MG63 (cell line): ENCODE measurements around the gene TRIM44. TPM values are rescaled to one million over a fixed set of nuclear protein-coding genes. Genes with fewer than 3 reads are reported as not detected.
"Not testable (repeated sequence)": the region's sequence is repeated elsewhere in the genome, so short reads cannot be mapped to it uniquely, and the experiment has no call there.

Experiments used
- DNase-seq: peaks from one replicate; pipeline ENCODE4 v3.0.0-alpha.2; 2020
- H3K27me3 ChIP-seq: fragments of 250-450 bp; sonication (Bioruptor Pico); 2 replicates; pipeline ENCODE4 v1.5.1; 2020; ENCODE audit warnings: mild to moderate bottlenecking, moderate library complexity
- H3K36me3 ChIP-seq: fragments of 250-450 bp; sonication (Bioruptor Pico); 2 replicates; pipeline ENCODE4 v1.5.1; 2020; ENCODE audit warnings: mild to moderate bottlenecking, moderate library complexity
- H3K4me3 ChIP-seq: fragments of 250-450 bp; sonication (Bioruptor Pico); 2 replicates; pipeline ENCODE4 v1.5.1; 2020; ENCODE audit warnings: mild to moderate bottlenecking, moderate library complexity
- H3K9me3 ChIP-seq: fragments of 250-450 bp; sonication (Bioruptor Pico); 2 replicates; pipeline ENCODE4 v1.5.1; 2020; ENCODE audit warnings: mild to moderate bottlenecking, moderate library complexity
- total RNA-seq: library from RNA; depleted of rRNA; stranded (reverse); fragments of >200 nt; shearing (Covaris generic); gene quantifications from 2 replicates; pipeline ENCODE4 v1.2.3, GENCODE V29; 2014; ENCODE audit warnings: low replicate concordance

The TRIM44 gene
- total RNA-seq, 1 experiment from 2014 or later: 13.0 TPM

GRCh38 chr11:35750981-35751663 is 88.5 kb downstream of the TRIM44 start:
- H3K9me3 ChIP-seq: peaks cover 5% of the 10 kb centered on the region; the same call in 1 of the 2 replicates
- DNase-seq: no peak
- no peaks in the 10 kb centered on the region for H3K27me3 ChIP-seq
- no peak overlapping the region for H3K4me3 ChIP-seq
- H3K36me3 ChIP-seq: peaks cover 7% of the 10 kb centered on the region

GRCh38 chr11:35751664-35752061 is 89.1 kb downstream of the TRIM44 start:
- Histone ChIP-seq H3K27me3 (no peaks in the 10 kb centered on the region), H3K9me3 (peaks cover 5% of the 10 kb centered on the region; the same call in 1 of the 2 replicates), H3K36me3 (peaks cover 8% of the 10 kb centered on the region), H3K4me3 (no peak overlapping the region)
- DNase-seq: no peak

- no peaks in the 10 kb centered on the region for H3K27me3 ChIP-seq
- DNase-seq: no peak
- H3K4me3 ChIP-seq: no peak overlapping the region
- peaks cover 5% of the 10 kb centered on the region; the same call in 1 of the 2 replicates for H3K9me3 ChIP-seq
- peaks cover 12% of the 10 kb centered on the region for H3K36me3 ChIP-seq
Observed at GRCh38 chr11:35752115-35752514, 89.5 kb downstream of the TRIM44 start.

GRCh38 chr11:35753573-35753972 is 91.0 kb downstream of the TRIM44 start:
- not testable (repeated sequence) for H3K27me3 ChIP-seq, H3K4me3 ChIP-seq, H3K36me3 ChIP-seq, H3K9me3 ChIP-seq, DNase-seq

GRCh38 chr11:35759951-35760350 is 97.4 kb downstream of the TRIM44 start:
- not testable (repeated sequence) for H3K9me3 ChIP-seq, H3K4me3 ChIP-seq

GRCh38 chr11:35761899-35762298 is 99.3 kb downstream of the TRIM44 start:
- Histone ChIP-seq H3K27me3 (no peaks in the 10 kb centered on the region), H3K4me3 (no peak overlapping the region), H3K36me3 (peaks cover 7% of the 10 kb centered on the region), H3K9me3 (peaks cover 2% of the 10 kb centered on the region; the same call in 1 of the 2 replicates)
- no peak for DNase-seq

More at GRCh38 chr11:35759951-35760350, 97.4 kb downstream of the TRIM44 start:
- H3K36me3 ChIP-seq, DNase-seq, H3K27me3 ChIP-seq: not testable (repeated sequence)

GRCh38 chr11:35763301-35763700 is 100.7 kb downstream of the TRIM44 start:
- Histone ChIP-seq H3K9me3 (no peaks in the 10 kb centered on the region), H3K4me3 (no peak overlapping the region), H3K27me3 (no peaks in the 10 kb centered on the region), H3K36me3 (peaks cover 5% of the 10 kb centered on the region)
- DNase-seq: no peak

GRCh38 chr11:35763765-35764164 is 101.2 kb downstream of the TRIM44 start:
- no peaks in the 10 kb centered on the region for H3K9me3 ChIP-seq
- peaks cover 4% of the 10 kb centered on the region for H3K36me3 ChIP-seq
- no peak for DNase-seq
- no peaks in the 10 kb centered on the region for H3K27me3 ChIP-seq
- H3K4me3 ChIP-seq: no peak overlapping the region

GRCh38 chr11:35764417-35764816 is 101.8 kb downstream of the TRIM44 start:
- Histone ChIP-seq H3K36me3 (peaks cover 6% of the 10 kb centered on the region), H3K27me3 (no peaks in the 10 kb centered on the region), H3K4me3 (no peak overlapping the region), H3K9me3 (no peaks in the 10 kb centered on the region)
- DNase-seq: no peak

GRCh38 chr11:35765211-35765610 is 102.6 kb downstream of the TRIM44 start:
- Histone ChIP-seq H3K27me3 (no peaks in the 10 kb centered on the region), H3K9me3 (0 out of 2 replicates have a peak, but pooled peaks cover 4% of the 10 kb centered on the region), H3K4me3 (no peak overlapping the region), H3K36me3 (peaks cover 6% of the 10 kb centered on the region)
- no peak for DNase-seq

GRCh38 chr11:35766651-35767050 is 104.1 kb downstream of the TRIM44 start:
- no peak overlapping the region for H3K4me3 ChIP-seq
- no peak for DNase-seq
- H3K27me3 ChIP-seq: no peaks in the 10 kb centered on the region
- peaks cover 6% of the 10 kb centered on the region for H3K36me3 ChIP-seq
- peaks cover 4% of the 10 kb centered on the region; the same call in 1 of the 2 replicates for H3K9me3 ChIP-seq

- H3K4me3 ChIP-seq, DNase-seq, H3K27me3 ChIP-seq, H3K36me3 ChIP-seq: not testable (repeated sequence)
- peaks cover 21% of the 10 kb centered on the region for H3K9me3 ChIP-seq
Observed at GRCh38 chr11:35770425-35770824, 107.8 kb downstream of the TRIM44 start.

GRCh38 chr11:35771722-35772121 is 109.1 kb downstream of the TRIM44 start:
- H3K27me3 ChIP-seq: no peaks in the 10 kb centered on the region
- H3K4me3 ChIP-seq: no peak overlapping the region
- DNase-seq: no peak
- H3K36me3 ChIP-seq: peaks cover 3% of the 10 kb centered on the region; the same call in 1 of the 2 replicates
- H3K9me3 ChIP-seq: peaks cover 23% of the 10 kb centered on the region

- not testable (repeated sequence) for H3K27me3 ChIP-seq, DNase-seq, H3K4me3 ChIP-seq, H3K36me3 ChIP-seq
- H3K9me3 ChIP-seq: peaks cover 38% of the 10 kb centered on the region
Observed at GRCh38 chr11:35777241-35777640, 114.7 kb downstream of the TRIM44 start.

GRCh38 chr11:35778943-35779342 is 116.4 kb downstream of the TRIM44 start:
- not testable (repeated sequence) for DNase-seq

GRCh38 chr11:35779409-35779808 is 116.8 kb downstream of the TRIM44 start:
- H3K9me3 ChIP-seq: peaks cover 30% of the 10 kb centered on the region
- peaks cover 5% of the 10 kb centered on the region for H3K36me3 ChIP-seq
- no peaks in the 10 kb centered on the region for H3K27me3 ChIP-seq
- H3K4me3 ChIP-seq: no peak overlapping the region
- no peak for DNase-seq

More at GRCh38 chr11:35778943-35779342, 116.4 kb downstream of the TRIM44 start:
- peaks cover 35% of the 10 kb centered on the region for H3K9me3 ChIP-seq
- H3K36me3 ChIP-seq, H3K4me3 ChIP-seq, H3K27me3 ChIP-seq: not testable (repeated sequence)

GRCh38 chr11:35780951-35781860 is 118.6 kb downstream of the TRIM44 start:
- DNase-seq: peak; percentile 65
- H3K27me3 ChIP-seq: no peaks in the 10 kb centered on the region
- H3K36me3 ChIP-seq: peaks cover 12% of the 10 kb centered on the region
- peaks cover 21% of the 10 kb centered on the region for H3K9me3 ChIP-seq
- no peak overlapping the region for H3K4me3 ChIP-seq
